ENCODE measurements around the gene RADIL. TPM values are rescaled to one million over a fixed set of nuclear protein-coding genes. Genes with fewer than 3 reads are reported as not detected.

The RADIL gene
- total RNA-seq, 1 donor from 2014 or later = 0.86 TPM

GRCh38 chr7:4751398-4751947 lies 132.0 kb downstream of the RADIL start:
- Histone ChIP-seq H3K79me2 (ENCODE audit: insufficient read depth, low read length) (peaks cover 70% of the 10 kb centered on the region), H3K27ac (ENCODE audit: low read depth, low read length) (no peak overlapping the region), H3K4me2 (ENCODE audit: low read length) (no peak overlapping the region), H3K4me1 (ENCODE audit: insufficient read depth, low read length) (peaks cover 4% of the 10 kb centered on the region), H3K4me3 (ENCODE audit: insufficient read depth, low read depth, low read length) (no peak overlapping the region), H3K9me3 (ENCODE audit: insufficient read depth, low read depth, low read length) (no peaks in the 10 kb centered on the region), H4K20me1 (ENCODE audit: insufficient read depth, low read length) (peaks cover 33% of the 10 kb centered on the region), H3K9ac (ENCODE audit: low read length) (no peak overlapping the region), H3K36me3 (ENCODE audit: insufficient read depth, low read length) (peaks cover 4% of the 10 kb centered on the region), H3K27me3 (ENCODE audit: insufficient read depth, low read length) (no peaks in the 10 kb centered on the region), H2AFZ (ENCODE audit: low read depth, low read length) (no peak overlapping the region)
- no peak overlapping the region for H3K27ac Mint-ChIP-seq (ENCODE audit: unreplicated experiment)
- TF ChIP-seq EZH2 (IDR thresholded peaks at IDR 0.05; ENCODE audit: insufficient read depth, low read length) = no peak
- TF ChIP-seq, protein P1, sequence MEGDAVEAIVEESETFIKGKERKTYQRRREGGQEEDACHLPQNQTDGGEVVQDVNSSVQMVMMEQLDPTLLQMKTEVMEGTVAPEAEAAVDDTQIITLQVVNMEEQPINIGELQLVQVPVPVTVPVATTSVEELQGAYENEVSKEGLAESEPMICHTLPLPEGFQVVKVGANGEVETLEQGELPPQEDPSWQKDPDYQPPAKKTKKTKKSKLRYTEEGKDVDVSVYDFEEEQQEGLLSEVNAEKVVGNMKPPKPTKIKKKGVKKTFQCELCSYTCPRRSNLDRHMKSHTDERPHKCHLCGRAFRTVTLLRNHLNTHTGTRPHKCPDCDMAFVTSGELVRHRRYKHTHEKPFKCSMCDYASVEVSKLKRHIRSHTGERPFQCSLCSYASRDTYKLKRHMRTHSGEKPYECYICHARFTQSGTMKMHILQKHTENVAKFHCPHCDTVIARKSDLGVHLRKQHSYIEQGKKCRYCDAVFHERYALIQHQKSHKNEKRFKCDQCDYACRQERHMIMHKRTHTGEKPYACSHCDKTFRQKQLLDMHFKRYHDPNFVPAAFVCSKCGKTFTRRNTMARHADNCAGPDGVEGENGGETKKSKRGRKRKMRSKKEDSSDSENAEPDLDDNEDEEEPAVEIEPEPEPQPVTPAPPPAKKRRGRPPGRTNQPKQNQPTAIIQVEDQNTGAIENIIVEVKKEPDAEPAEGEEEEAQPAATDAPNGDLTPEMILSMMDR (IDR thresholded peaks at IDR 0.05; ENCODE audit: insufficient read depth, low read depth, low read length) = no peak
- H3K4me1 Mint-ChIP-seq (ENCODE audit: low read depth, unreplicated experiment) = peaks cover 12% of the 10 kb centered on the region
- peaks cover 26% of the 10 kb centered on the region for H3K36me3 Mint-ChIP-seq (ENCODE audit: low read depth, unreplicated experiment)
- FAIRE-seq (no peak), DNase-seq (ENCODE audit: low read depth) (no peak)
- H3K27me3 Mint-ChIP-seq (ENCODE audit: low read depth, unreplicated experiment) = no peaks in the 10 kb centered on the region
- no peaks in the 10 kb centered on the region for H3K9me3 Mint-ChIP-seq (ENCODE audit: unreplicated experiment)
- no peak overlapping the region for H3K4me3 Mint-ChIP-seq (ENCODE audit: unreplicated experiment)

DNA sequence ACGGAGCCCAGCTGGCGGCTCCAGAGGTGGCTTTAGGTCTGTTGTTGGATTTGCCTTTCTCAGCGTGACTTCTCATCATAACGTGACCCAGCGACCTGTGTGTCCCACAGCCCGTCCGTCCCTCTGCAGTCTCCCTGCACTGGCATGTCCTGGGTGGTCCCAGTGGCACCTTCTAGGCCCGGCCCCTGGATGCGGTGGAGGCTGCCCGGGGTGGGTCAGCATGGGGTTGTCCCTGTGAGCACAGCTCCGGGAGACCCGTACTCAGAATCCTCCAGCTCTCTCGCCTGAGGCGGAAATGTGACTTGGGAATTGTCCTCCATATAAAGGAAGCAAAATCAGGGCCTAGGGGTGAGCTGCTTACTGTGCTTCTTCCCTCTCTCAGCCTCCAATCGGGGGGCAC lies 133.7 kb downstream of the RADIL start:
- TF ChIP-seq EZH2 (IDR thresholded peaks at IDR 0.05; ENCODE audit: insufficient read depth, low read length) = no peak
- TF ChIP-seq, protein P1 (IDR thresholded peaks at IDR 0.05; ENCODE audit: insufficient read depth, low read depth, low read length) = no peak
- H3K4me1 ChIP-seq (ENCODE audit: insufficient read depth, low read length) = peaks cover 16% of the 10 kb centered on the region
- Mint-ChIP-seq H3K9me3 (ENCODE audit: unreplicated experiment) (no peaks in the 10 kb centered on the region), H3K36me3 (ENCODE audit: low read depth, unreplicated experiment) (peaks cover 32% of the 10 kb centered on the region), H3K27me3 (ENCODE audit: low read depth, unreplicated experiment) (no peaks in the 10 kb centered on the region), H3K27ac (ENCODE audit: unreplicated experiment) (no peak overlapping the region), H3K4me1 (ENCODE audit: low read depth, unreplicated experiment) (peaks cover 26% of the 10 kb centered on the region), H3K4me3 (ENCODE audit: unreplicated experiment) (no peak overlapping the region)
- H4K20me1 ChIP-seq (ENCODE audit: insufficient read depth, low read length) = peaks cover 33% of the 10 kb centered on the region
- peaks cover 71% of the 10 kb centered on the region for H3K79me2 ChIP-seq (ENCODE audit: insufficient read depth, low read length)
- FAIRE-seq = no peak
- no peaks in the 10 kb centered on the region for H3K27me3 ChIP-seq (ENCODE audit: insufficient read depth, low read length)
- H3K27ac ChIP-seq (ENCODE audit: low read depth, low read length) = no peak overlapping the region
- no peak overlapping the region for H3K4me2 ChIP-seq (ENCODE audit: low read length)
- H3K9me3 ChIP-seq (ENCODE audit: insufficient read depth, low read depth, low read length) = no peaks in the 10 kb centered on the region
- DNase-seq (ENCODE audit: low read depth) = no peak
- no peak overlapping the region for H3K9ac ChIP-seq (ENCODE audit: low read length)
- no peaks in the 10 kb centered on the region for H3K36me3 ChIP-seq (ENCODE audit: insufficient read depth, low read length)
- H2AFZ ChIP-seq (ENCODE audit: low read depth, low read length) = no peak overlapping the region
- H3K4me3 ChIP-seq (ENCODE audit: insufficient read depth, low read depth, low read length) = no peak overlapping the region

DNA sequence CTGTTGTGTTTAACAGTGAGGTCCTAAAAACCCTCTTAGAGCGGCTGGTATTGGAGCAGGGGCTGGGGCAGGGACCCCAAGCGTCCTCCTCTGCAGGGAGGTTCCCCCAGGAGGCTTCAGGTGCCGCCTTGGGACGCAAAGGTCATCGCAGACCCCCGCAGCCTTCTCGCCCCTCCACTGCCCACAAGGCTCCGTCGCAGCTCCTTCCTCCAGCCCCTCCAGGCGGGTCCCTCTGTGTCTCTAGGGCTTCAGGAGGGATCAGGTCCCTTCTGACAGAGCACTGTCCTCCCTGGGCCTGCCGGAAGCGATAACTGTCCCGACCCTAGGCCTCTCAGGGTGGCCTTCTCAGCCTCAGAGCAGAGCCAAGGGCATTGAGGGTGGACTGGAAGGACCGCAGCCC lies 134.2 kb downstream of the RADIL start:
- TF ChIP-seq EZH2 (IDR thresholded peaks at IDR 0.05; ENCODE audit: insufficient read depth, low read length) = no peak
- TF ChIP-seq, protein P1 (IDR thresholded peaks at IDR 0.05; ENCODE audit: insufficient read depth, low read depth, low read length) = no peak
- Histone ChIP-seq H3K79me2 (ENCODE audit: insufficient read depth, low read length) (peaks cover 68% of the 10 kb centered on the region), H3K27ac (ENCODE audit: low read depth, low read length) (no peak overlapping the region), H4K20me1 (ENCODE audit: insufficient read depth, low read length) (peaks cover 33% of the 10 kb centered on the region), H3K27me3 (ENCODE audit: insufficient read depth, low read length) (no peaks in the 10 kb centered on the region), H3K4me2 (ENCODE audit: low read length) (no peak overlapping the region), H2AFZ (ENCODE audit: low read depth, low read length) (no peak overlapping the region), H3K36me3 (ENCODE audit: insufficient read depth, low read length) (no peaks in the 10 kb centered on the region), H3K4me1 (ENCODE audit: insufficient read depth, low read length) (peaks cover 21% of the 10 kb centered on the region), H3K4me3 (ENCODE audit: insufficient read depth, low read depth, low read length) (no peak overlapping the region), H3K9me3 (ENCODE audit: insufficient read depth, low read depth, low read length) (no peaks in the 10 kb centered on the region), H3K9ac (ENCODE audit: low read length) (no peak overlapping the region)
- Mint-ChIP-seq H3K9me3 (ENCODE audit: unreplicated experiment) (no peaks in the 10 kb centered on the region), H3K4me3 (ENCODE audit: unreplicated experiment) (no peak overlapping the region), H3K27ac (ENCODE audit: unreplicated experiment) (no peak overlapping the region), H3K27me3 (ENCODE audit: low read depth, unreplicated experiment) (no peaks in the 10 kb centered on the region), H3K4me1 (ENCODE audit: low read depth, unreplicated experiment) (peaks cover 29% of the 10 kb centered on the region), H3K36me3 (ENCODE audit: low read depth, unreplicated experiment) (peaks cover 29% of the 10 kb centered on the region)
- no peak for FAIRE-seq
- DNase-seq (ENCODE audit: low read depth) = no peak
